ENCODE data around the gene LEO1. TPM values are rescaled to one million over a fixed set of nuclear protein-coding genes. Genes with fewer than 3 reads are reported as not detected.

LEO1 gene
- total and polyA plus RNA-seq, 4 experiments from 2014 or later, result 12.6 to 28.0 (median 22.0) TPM

DNA sequence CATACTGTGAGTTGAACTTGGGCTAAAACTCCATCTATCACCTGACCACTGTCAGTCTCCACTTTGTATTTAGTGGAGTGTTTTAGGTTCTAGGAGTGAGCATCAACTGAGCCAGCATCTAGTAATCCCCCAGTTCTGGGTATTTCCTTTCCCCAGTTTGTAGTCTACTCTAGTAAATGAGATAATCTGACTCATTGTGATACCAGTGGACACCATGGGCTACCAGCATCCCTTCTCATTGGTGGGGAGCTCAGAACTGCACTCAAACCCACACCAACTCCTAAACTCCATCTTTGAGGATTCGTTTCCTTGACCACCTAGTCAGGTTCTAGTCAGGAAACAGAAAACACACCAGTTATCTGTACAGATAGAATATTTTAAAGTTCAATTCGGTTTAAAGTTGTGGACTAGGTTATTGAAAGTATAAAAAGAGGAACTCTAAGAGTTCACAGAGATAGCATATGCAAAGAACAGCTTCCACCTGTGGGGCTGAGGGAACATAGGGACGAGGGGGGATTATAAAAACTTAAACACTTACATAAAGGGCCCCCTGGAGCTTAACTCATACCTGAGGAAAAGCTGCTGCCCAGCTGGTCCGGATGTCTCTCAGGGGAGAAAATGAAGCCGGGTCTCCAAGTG lies 36.0 kb downstream of the LEO1 start:
- Histone ChIP-seq H3K27ac (ENCODE audit: low read depth, low read length) (no peak overlapping the region), H3K4me3 (ENCODE audit: low read length in 2 of 2) (no peak overlapping the region), H3K27me3 (ENCODE audit: insufficient read depth, low read length) (no peaks in the 10 kb centered on the region), H3K4me1 (ENCODE audit: insufficient read depth, low read length) (no peaks in the 10 kb centered on the region), H3K36me3 (ENCODE audit: insufficient read depth, low read length) (peaks cover 17% of the 10 kb centered on the region), H3K9me3 (ENCODE audit: control insufficient read depth in 1 of 2, low read length in 2 of 2) (no peaks in the 10 kb centered on the region)
- peaks cover 0 to 2% (median 0%) of the 10 kb centered on the region in 8 donors for H3K9me3 Mint-ChIP-seq
- DNase-seq, result no peak
- CTCF ChIA-PET (ENCODE audit: partially characterized antibody), result interaction anchor here (0.8 to 1.2 kb wide), 3 partner anchors 10 to 143 kb away, joined by 3 to 4 read pairs (median 3); no protein-coding TSS in a partner anchor
- H3K4me1 Mint-ChIP-seq, result peaks cover 0 to 4% (median 0%) of the 10 kb centered on the region in 4 donors
- H3K4me3 Mint-ChIP-seq, result no peak overlapping the region
- intact Hi-C loops (cut with micrococcal nuclease), result no loop called here
- H3K27me3 Mint-ChIP-seq, result no peaks in the 10 kb centered on the region
- POLR2A ChIA-PET (ENCODE audit: partially characterized antibody), result no interaction called here
- H3K36me3 Mint-ChIP-seq, result peaks cover 23 to 40% of the 10 kb centered on the region in 2 donors
- peak overlapping the region in 5 of 7 donors; percentile 10 to 57 (median 46) for H3K27ac Mint-ChIP-seq

DNA sequence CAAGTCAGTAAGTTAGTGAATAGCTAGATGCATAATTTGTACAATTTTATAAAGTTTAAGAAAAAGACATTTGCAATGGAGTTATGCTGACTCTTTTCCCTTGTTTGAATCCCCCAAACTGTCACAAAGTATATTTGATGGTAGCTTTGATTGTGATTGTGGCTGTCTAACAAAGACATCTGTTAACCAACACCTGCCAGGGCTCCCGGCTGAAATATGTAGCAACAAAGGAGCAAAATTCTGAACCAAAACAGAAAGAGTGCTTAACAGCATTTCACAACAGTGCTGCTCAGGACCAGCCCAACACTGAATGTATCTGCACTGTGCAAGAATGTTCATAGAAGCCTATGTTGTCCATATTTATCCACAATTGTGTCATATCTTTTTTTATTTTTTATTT lies 39.4 kb downstream of the LEO1 start:
- ChIA-PET CTCF (ENCODE audit: partially characterized antibody) (interaction anchor here (0.6 to 1.1 kb wide), 3 partner anchors 12 to 148 kb away, joined by 3 to 4 read pairs (median 3); no protein-coding TSS in a partner anchor), POLR2A (ENCODE audit: partially characterized antibody) (no interaction called here)
- Mint-ChIP-seq H3K27ac (no peak overlapping the region), H3K27me3 (no peaks in the 10 kb centered on the region), H3K36me3 (peaks cover 12 to 30% of the 10 kb centered on the region in 2 donors), H3K9me3 (no peaks in the 10 kb centered on the region), H3K4me1 (no peaks in the 10 kb centered on the region), H3K4me3 (no peak overlapping the region)
- intact Hi-C loops (cut with micrococcal nuclease), result no loop called here
- Histone ChIP-seq H3K27ac (ENCODE audit: low read depth, low read length) (no peak overlapping the region), H3K4me3 (ENCODE audit: low read length in 2 of 2) (no peak overlapping the region), H3K27me3 (ENCODE audit: insufficient read depth, low read length) (no peaks in the 10 kb centered on the region), H3K9me3 (ENCODE audit: control insufficient read depth in 1 of 2, low read length in 2 of 2) (no peaks in the 10 kb centered on the region), H3K4me1 (ENCODE audit: insufficient read depth, low read length) (no peaks in the 10 kb centered on the region), H3K36me3 (ENCODE audit: insufficient read depth, low read length) (peaks cover 9% of the 10 kb centered on the region)
- DNase-seq, result no peak

DNA sequence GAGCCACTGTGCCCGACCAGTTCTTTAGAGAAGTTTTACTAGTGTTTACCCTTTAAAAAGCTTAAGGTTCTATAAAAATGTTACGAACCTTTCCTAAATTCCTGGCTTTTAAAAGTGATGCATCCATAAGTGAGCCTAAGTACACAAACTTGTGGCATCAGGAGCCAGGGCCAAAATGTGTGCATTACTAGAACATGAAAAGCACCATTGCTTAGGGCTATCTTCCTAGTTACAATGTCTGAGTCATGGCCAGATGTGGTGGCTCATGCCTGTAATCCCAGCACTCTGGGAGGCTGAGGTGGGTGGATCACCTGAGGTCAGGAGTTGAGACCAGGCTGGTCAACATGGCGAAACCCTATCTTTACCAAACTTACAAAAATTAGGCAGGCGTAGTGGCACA lies 39.9 kb downstream of the LEO1 start:
- Mint-ChIP-seq H3K36me3 (peaks cover 11 to 32% of the 10 kb centered on the region in 2 donors), H3K27ac (peak overlapping the region in 1 of 7 donors; percentile 51), H3K9me3 (no peaks in the 10 kb centered on the region), H3K4me3 (no peak overlapping the region), H3K4me1 (no peaks in the 10 kb centered on the region), H3K27me3 (no peaks in the 10 kb centered on the region)
- H3K9me3 ChIP-seq (ENCODE audit: control insufficient read depth in 1 of 2, low read length in 2 of 2), result no peaks in the 10 kb centered on the region
- no peak for DNase-seq
- H3K4me3 ChIP-seq (ENCODE audit: low read length in 2 of 2), result no peak overlapping the region
- ChIA-PET POLR2A (ENCODE audit: partially characterized antibody) (no interaction called here), CTCF (ENCODE audit: partially characterized antibody) (interaction anchor here (1.0 to 1.1 kb wide), 2 partner anchors 12 to 26 kb away, joined by 3 to 4 read pairs; no protein-coding TSS in a partner anchor)
- H3K36me3 ChIP-seq (ENCODE audit: insufficient read depth, low read length), result peaks cover 8% of the 10 kb centered on the region
- H3K27me3 ChIP-seq (ENCODE audit: insufficient read depth, low read length), result no peaks in the 10 kb centered on the region
- intact Hi-C loops (cut with micrococcal nuclease), result no loop called here
- no peak overlapping the region for H3K27ac ChIP-seq (ENCODE audit: low read depth, low read length)
- H3K4me1 ChIP-seq (ENCODE audit: insufficient read depth, low read length), result no peaks in the 10 kb centered on the region

DNA sequence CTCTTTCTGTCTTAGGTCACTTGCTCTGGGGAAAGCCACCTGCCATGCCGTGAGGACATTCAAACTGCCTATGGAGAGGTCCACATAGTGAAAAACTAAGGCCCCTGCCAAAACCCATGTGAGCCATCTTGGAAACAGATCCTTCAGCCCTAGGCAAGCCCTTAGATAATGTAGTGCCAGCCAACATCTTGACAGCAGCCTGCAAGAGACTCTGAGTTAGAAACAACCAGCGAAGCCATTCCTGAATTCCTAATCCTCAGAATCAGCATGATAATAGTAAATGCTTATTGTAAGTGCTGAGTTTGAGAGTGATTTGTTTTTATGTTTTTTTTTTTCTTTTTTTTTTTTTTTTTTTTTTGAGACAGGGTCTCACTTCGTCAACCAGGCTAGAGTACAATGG lies 40.6 kb downstream of the LEO1 start:
- no peak for DNase-seq
- ChIA-PET POLR2A (ENCODE audit: partially characterized antibody) (no interaction called here), CTCF (ENCODE audit: partially characterized antibody) (interaction anchor here (0.8 kb wide), 1 partner anchor 68 kb away, joined by 3 read pairs; no protein-coding TSS in a partner anchor)
- no peaks in the 10 kb centered on the region for H3K4me1 ChIP-seq (ENCODE audit: insufficient read depth, low read length)
- H3K4me3 Mint-ChIP-seq, result no peak overlapping the region
- peak overlapping the region in 3 of 7 donors; percentile 55 to 66 (median 57) for H3K27ac Mint-ChIP-seq
- no peaks in the 10 kb centered on the region for H3K9me3 Mint-ChIP-seq
- intact Hi-C loops (cut with micrococcal nuclease), result no loop called here
- no peaks in the 10 kb centered on the region for H3K4me1 Mint-ChIP-seq
- H3K27me3 Mint-ChIP-seq, result no peaks in the 10 kb centered on the region
- H3K4me3 ChIP-seq (ENCODE audit: low read length in 2 of 2), result no peak overlapping the region
- H3K27ac ChIP-seq (ENCODE audit: low read depth, low read length), result no peak overlapping the region
- H3K36me3 Mint-ChIP-seq, result peaks cover 7 to 29% of the 10 kb centered on the region in 2 donors
- peaks cover 2% of the 10 kb centered on the region for H3K36me3 ChIP-seq (ENCODE audit: insufficient read depth, low read length)
- H3K27me3 ChIP-seq (ENCODE audit: insufficient read depth, low read length), result no peaks in the 10 kb centered on the region
- no peaks in the 10 kb centered on the region for H3K9me3 ChIP-seq (ENCODE audit: control insufficient read depth in 1 of 2, low read length in 2 of 2)

DNA sequence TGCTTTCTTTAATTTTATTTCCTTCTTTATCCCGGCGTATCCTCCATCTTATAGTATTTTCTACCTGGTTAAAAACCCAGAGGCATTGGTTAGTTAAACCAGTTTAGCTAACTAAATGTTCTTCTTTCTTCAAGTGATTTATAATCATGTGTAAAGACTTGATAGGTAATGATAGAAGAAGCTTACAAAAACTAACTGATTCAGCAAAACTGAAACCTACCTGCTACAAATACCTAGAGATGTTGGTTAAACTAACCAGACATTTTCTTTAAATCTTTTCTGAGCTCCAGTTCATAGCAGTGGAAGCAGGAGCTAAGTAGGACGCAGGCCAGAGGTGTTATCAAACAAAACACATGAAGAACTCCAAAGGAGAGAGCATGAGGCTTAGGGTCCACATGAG lies 44.8 kb downstream of the LEO1 start:
- Histone ChIP-seq H3K36me3 (ENCODE audit: insufficient read depth, low read length) (peaks cover 4% of the 10 kb centered on the region), H3K9me3 (ENCODE audit: control insufficient read depth in 1 of 2, low read length in 2 of 2) (no peaks in the 10 kb centered on the region), H3K4me1 (ENCODE audit: insufficient read depth, low read length) (no peaks in the 10 kb centered on the region), H3K27me3 (ENCODE audit: insufficient read depth, low read length) (no peaks in the 10 kb centered on the region), H3K4me3 (ENCODE audit: low read length in 2 of 2) (no peak overlapping the region), H3K27ac (ENCODE audit: low read depth, low read length) (no peak overlapping the region)
- H3K27me3 Mint-ChIP-seq, result no peaks in the 10 kb centered on the region
- H3K4me3 Mint-ChIP-seq, result no peak overlapping the region
- peak overlapping the region in 4 of 7 donors; percentile 30 to 68 (median 52) for H3K27ac Mint-ChIP-seq
- no peak for DNase-seq
- H3K9me3 Mint-ChIP-seq, result no peaks in the 10 kb centered on the region
- intact Hi-C loops (cut with micrococcal nuclease), result no loop called here
- CTCF ChIA-PET (ENCODE audit: partially characterized antibody), result interaction anchor here (1.4 kb wide), 1 partner anchor 39 kb away, joined by 3 read pairs; no protein-coding TSS in a partner anchor
- no peaks in the 10 kb centered on the region for H3K4me1 Mint-ChIP-seq
- peaks cover 13 to 46% of the 10 kb centered on the region in 2 donors for H3K36me3 Mint-ChIP-seq
- POLR2A ChIA-PET (ENCODE audit: partially characterized antibody), result interaction anchor here (1.2 kb wide), 1 partner anchor 253 kb away, joined by 3 read pairs; no protein-coding TSS in a partner anchor

DNA sequence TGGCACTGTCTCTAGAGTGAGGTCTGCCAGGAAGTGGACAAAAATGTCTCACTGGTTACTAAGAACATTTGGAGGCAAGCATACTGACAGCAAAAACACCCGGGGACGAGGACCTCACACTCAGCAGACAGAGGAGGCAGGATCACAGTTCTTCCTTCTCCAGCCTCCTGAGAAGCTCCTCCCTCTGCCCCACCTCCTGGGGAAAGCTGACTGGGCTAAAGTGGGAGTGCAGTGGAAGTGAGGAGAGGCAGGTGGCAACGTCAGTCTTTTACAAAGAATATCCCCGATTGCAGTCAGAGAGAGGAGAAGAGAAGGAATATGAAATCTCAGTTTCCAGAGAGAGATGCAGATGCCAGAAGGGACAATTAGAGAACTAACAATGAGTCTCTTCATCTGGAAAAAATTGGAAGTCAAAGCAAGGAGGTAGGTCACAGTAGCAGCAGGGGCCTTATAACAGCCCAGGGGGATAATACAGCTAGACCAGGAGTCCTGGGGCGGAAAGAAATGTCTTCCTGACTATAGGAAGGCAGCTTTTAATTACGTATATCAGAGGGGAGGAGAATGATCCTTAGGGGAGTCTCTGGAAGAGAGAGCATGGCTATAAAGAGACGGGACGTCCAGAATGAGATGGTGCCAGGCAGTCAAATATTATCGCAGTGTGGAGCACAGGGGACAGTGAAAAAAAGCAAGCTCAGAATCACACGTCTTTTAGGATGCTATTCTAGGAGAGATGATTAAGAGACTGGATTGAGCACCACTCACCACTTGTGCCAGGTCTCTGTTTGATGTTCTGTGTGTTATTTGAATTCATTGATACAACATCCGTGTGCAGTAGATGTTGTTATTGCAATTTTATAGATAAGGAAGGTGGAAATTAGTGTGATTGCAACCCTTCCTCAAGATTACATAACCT lies 47.2 kb downstream of the LEO1 start:
- POLR2A ChIA-PET (ENCODE audit: partially characterized antibody), result interaction anchor here (1.3 kb wide), 1 partner anchor 47 kb away, joined by 3 read pairs; the partner anchor contains the start of gene LEO1
- no peak overlapping the region for H3K4me3 Mint-ChIP-seq
- peaks cover 4% of the 10 kb centered on the region for H3K36me3 ChIP-seq (ENCODE audit: insufficient read depth, low read length)
- intact Hi-C loops (cut with micrococcal nuclease), result no loop called here
- H3K27ac ChIP-seq (ENCODE audit: low read depth, low read length), result no peak overlapping the region
- no peaks in the 10 kb centered on the region for H3K9me3 Mint-ChIP-seq
- peak overlapping the region in 3 of 7 donors; percentile 1 to 47 (median 32) for H3K27ac Mint-ChIP-seq
- no peaks in the 10 kb centered on the region for H3K27me3 ChIP-seq (ENCODE audit: insufficient read depth, low read length)
- H3K27me3 Mint-ChIP-seq, result no peaks in the 10 kb centered on the region
- no peaks in the 10 kb centered on the region for H3K4me1 ChIP-seq (ENCODE audit: insufficient read depth, low read length)
- peaks cover 19 to 46% of the 10 kb centered on the region in 2 donors for H3K36me3 Mint-ChIP-seq
- H3K4me3 ChIP-seq (ENCODE audit: low read length in 2 of 2), result no peak overlapping the region
- no peaks in the 10 kb centered on the region for H3K9me3 ChIP-seq (ENCODE audit: control insufficient read depth in 1 of 2, low read length in 2 of 2)
- DNase-seq, result no peak
- CTCF ChIA-PET (ENCODE audit: partially characterized antibody), result no interaction called here
- H3K4me1 Mint-ChIP-seq, result no peaks in the 10 kb centered on the region

DNA sequence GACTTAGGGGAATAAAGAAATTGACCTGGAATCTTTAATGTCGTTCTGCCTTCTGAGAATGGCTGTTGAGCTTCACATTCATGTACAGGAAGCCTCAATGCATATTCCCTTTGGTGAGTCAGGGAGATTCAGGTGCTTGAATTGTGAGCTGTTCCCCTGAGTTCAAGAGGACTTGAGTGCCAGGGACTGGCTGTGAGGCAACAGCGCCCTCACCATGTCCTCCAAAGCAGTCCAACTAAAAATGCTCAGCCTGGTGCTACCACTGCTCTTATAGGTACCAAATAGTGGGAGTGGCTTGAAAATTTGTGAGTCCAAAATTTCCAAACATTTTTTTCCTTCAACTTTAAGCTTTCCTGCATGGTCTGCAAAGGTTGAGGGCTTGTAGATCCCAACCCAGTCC lies 54.1 kb downstream of the LEO1 start:
- H3K27me3 ChIP-seq (ENCODE audit: insufficient read depth, low read length), result no peaks in the 10 kb centered on the region
- H3K4me1 ChIP-seq (ENCODE audit: insufficient read depth, low read length), result no peaks in the 10 kb centered on the region
- ChIA-PET POLR2A (ENCODE audit: partially characterized antibody) (no interaction called here), CTCF (ENCODE audit: partially characterized antibody) (interaction anchor here (0.6 to 1.1 kb wide), 7 partner anchors 8 to 210 kb away, joined by 3 to 4 read pairs (median 3); no protein-coding TSS in a partner anchor)
- Mint-ChIP-seq H3K27ac (no peak overlapping the region), H3K27me3 (no peaks in the 10 kb centered on the region), H3K36me3 (peaks cover 14 to 37% of the 10 kb centered on the region in 2 donors), H3K9me3 (no peaks in the 10 kb centered on the region), H3K4me1 (no peaks in the 10 kb centered on the region), H3K4me3 (no peak overlapping the region)
- peaks cover 22% of the 10 kb centered on the region for H3K36me3 ChIP-seq (ENCODE audit: insufficient read depth, low read length)
- H3K4me3 ChIP-seq (ENCODE audit: low read length in 2 of 2), result no peak overlapping the region
- no peak overlapping the region for H3K27ac ChIP-seq (ENCODE audit: low read depth, low read length)
- DNase-seq, result no peak
- H3K9me3 ChIP-seq (ENCODE audit: control insufficient read depth in 1 of 2, low read length in 2 of 2), result no peaks in the 10 kb centered on the region
- intact Hi-C loops (cut with micrococcal nuclease), result no loop called here
